Nephron (organoid): ENCODE data around the gene VGLL3.

Source experiments
- H3K27ac Mint-ChIP-seq, 3 experiments: 2 replicates each; pipeline ENCODE4 v1.8.0; 2020; ENCODE audit warnings: mixed read lengths in 3 of 3, mild to moderate bottlenecking in 2 of 3, moderate library complexity in 1 of 3
- H3K27me3 Mint-ChIP-seq: 2 replicates; pipeline ENCODE4 v1.8.0; 2021; ENCODE audit warnings: low read depth, mild to moderate bottlenecking, moderate library complexity, mixed read lengths
- H3K36me3 Mint-ChIP-seq: 2 replicates; pipeline ENCODE4 v1.8.0; 2020; ENCODE audit warnings: low read depth, mixed read lengths
- H3K4me1 Mint-ChIP-seq: 2 replicates; pipeline ENCODE4 v1.8.0; 2020; ENCODE audit warnings: mixed read lengths
- H3K4me3 Mint-ChIP-seq, 3 experiments: 2 replicates each; pipeline ENCODE4 v1.8.0; 2020; ENCODE audit warnings: mild to moderate bottlenecking in 3 of 3, mixed read lengths in 3 of 3, moderate library complexity in 2 of 3
- H3K9me3 Mint-ChIP-seq: 2 replicates; pipeline ENCODE4 v1.8.0; 2020; ENCODE audit warnings: mixed read lengths
- TF ChIP-seq, protein P1 (sequence below), 3 experiments: fragments of 200-600 bp; sonication (generic); IDR thresholded peaks; one replicate each; pipeline ENCODE4 v1.5.0; 2021; ENCODE audit warnings: antibody characterized with exemption in 3 of 3; ENCODE audit not compliant: unreplicated experiment in 3 of 3

Gene VGLL3

DNA sequence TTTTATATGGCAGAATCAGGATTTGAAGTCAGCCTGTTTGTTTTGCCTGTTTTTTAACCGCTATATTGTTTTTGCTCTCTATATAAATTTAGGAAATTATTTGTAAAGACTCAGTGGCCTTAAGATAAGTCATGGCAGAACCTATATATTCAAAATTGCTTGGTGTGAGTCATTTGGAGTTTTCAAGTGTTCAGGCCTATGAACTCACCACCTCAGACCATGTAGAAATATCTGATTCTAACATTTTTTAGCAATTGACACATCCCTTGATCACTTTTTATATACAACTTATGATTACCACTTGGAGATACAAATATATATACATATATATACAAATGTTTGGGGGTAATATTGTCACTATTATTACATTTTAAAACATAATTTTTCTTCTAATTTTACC is 95.7 kb downstream of the VGLL3 start:
- no peaks in the 10 kb centered on the region for H3K27me3 Mint-ChIP-seq
- no peak overlapping the region for H3K27ac Mint-ChIP-seq
- no peaks in the 10 kb centered on the region for H3K36me3 Mint-ChIP-seq
- H3K4me1 Mint-ChIP-seq, result peaks cover 12% of the 10 kb centered on the region
- TF ChIP-seq, protein P1, sequence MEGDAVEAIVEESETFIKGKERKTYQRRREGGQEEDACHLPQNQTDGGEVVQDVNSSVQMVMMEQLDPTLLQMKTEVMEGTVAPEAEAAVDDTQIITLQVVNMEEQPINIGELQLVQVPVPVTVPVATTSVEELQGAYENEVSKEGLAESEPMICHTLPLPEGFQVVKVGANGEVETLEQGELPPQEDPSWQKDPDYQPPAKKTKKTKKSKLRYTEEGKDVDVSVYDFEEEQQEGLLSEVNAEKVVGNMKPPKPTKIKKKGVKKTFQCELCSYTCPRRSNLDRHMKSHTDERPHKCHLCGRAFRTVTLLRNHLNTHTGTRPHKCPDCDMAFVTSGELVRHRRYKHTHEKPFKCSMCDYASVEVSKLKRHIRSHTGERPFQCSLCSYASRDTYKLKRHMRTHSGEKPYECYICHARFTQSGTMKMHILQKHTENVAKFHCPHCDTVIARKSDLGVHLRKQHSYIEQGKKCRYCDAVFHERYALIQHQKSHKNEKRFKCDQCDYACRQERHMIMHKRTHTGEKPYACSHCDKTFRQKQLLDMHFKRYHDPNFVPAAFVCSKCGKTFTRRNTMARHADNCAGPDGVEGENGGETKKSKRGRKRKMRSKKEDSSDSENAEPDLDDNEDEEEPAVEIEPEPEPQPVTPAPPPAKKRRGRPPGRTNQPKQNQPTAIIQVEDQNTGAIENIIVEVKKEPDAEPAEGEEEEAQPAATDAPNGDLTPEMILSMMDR (IDR thresholded peaks at IDR 0.05; ENCODE audit: unreplicated experiment in 3 of 3), result no peak
- H3K9me3 Mint-ChIP-seq, result no peaks in the 10 kb centered on the region
- no peak overlapping the region for H3K4me3 Mint-ChIP-seq

DNA sequence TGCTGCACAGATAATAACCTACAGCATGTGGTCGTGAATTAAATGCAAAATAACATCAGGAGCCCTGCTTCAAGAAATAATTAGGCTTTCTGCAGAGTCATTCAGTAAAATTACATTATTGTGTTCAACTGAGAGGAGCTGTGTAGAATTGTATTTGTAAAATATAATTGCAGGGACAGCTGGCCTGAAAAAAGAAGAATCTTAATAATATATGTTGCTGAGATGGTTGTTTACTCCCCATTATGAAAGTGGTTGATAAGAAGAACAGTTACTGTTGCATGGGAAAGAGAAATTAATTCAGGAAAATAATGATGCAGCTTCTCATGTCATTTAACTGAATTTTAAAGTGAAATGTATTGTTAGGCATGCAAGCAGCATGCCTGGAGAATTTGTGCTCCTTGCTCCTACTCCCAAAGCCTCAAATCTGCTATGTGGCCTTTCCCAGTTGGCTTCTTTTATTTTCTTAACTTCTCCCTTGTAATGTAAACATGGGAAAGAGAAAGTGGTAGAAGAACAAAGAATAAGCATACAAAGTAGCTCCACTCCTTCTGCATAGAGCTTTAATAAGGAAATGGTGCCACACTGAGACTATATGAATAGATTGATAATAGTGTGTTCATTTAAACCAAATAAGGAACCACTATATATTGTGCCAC is 100.1 kb downstream of the VGLL3 start:
- Mint-ChIP-seq H3K27me3 (no peaks in the 10 kb centered on the region), H3K27ac (peak overlapping the region in 1 of 3 experiments; percentile 32), H3K9me3 (no peaks in the 10 kb centered on the region), H3K36me3 (no peaks in the 10 kb centered on the region), H3K4me1 (peaks cover 8% of the 10 kb centered on the region), H3K4me3 (no peak overlapping the region)
- TF ChIP-seq, protein P1 (IDR thresholded peaks at IDR 0.05; ENCODE audit: unreplicated experiment in 3 of 3), result no peak
